ENCODE results near the gene ALG5.

The ALG5 gene

DNA sequence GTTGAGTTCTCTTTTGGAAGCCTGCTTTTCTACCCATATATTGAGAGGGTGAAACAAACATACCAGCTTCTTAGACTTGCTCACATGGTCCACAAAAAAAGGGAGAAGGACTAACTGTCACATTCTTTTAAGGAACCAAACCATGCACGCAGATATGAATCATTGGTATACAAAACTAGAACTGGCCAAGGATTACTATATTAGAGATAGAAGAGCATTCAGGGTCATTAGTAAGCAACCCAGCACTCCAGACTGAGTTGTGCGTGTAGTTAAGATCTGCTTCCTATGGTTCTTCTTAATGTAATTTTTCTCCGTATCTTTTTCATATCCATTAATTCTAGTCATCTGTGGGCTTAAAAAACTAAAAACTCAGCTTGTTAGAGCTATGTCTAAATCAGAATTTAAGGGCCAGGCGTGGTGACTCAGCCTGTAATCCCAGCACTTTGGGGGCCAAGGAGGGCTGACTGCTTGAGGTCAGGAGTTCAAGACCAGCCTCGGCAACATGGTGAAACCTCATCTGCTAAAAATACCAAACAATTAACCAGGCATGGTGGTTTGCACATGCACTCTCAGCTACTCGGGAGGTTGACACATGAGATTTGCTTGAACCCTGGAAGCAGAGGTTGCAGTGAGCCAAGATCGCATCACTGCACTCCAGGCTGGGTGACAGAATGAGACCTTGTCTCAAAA, 19.6 kb downstream of the ALG5 start:
- DNase-seq, result no peak

DNA sequence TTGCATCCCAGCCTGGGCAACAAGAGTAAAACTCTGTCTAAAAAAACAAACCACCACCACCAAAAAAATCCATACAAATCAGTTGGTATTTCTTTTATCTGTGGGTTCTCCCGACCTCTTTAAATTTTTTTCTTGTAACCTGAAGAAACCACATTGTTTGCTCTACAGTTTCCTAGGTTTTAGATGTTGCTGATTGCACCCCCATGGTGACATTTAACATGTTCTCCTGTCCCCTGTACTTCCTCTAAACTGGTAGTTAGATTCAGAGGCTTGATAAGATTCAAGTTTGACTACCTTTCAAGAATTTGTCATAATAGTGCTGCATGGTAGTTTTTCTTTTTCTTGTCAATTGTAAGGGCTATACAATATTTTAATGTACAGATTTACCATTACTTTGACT, 24.0 kb downstream of the ALG5 start:
- DNase-seq, result no peak

DNA sequence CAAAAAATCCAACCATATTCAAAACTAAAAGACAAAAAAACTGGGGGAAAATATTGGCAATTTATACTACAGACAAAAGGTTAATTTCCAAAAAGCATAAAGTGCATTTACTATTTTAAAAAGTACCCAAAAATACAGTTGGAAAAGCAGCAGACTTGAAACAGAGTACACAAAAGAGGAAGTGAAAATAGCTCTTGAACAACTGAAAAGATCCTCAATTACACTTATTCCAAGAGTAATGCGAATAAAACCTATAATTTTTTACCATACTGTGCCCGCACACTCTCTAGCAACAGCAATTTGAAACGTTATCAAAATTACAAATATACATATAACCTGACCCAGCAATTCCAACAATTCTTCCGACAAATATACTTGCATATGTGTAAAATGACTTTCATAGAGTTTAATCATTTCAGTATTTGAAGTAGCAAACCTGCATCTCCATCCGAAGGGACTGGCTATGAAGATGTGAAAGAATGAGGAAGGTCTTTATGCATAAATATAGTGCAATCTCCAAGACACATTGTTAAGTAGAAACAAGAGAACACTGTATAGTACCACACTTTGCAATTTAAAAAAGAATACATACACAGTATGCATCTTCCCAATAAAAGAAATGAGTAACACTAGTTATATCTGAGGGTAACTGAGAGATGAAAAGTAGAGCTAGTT, 25.4 kb downstream of the ALG5 start:
- no peak for DNase-seq

DNA sequence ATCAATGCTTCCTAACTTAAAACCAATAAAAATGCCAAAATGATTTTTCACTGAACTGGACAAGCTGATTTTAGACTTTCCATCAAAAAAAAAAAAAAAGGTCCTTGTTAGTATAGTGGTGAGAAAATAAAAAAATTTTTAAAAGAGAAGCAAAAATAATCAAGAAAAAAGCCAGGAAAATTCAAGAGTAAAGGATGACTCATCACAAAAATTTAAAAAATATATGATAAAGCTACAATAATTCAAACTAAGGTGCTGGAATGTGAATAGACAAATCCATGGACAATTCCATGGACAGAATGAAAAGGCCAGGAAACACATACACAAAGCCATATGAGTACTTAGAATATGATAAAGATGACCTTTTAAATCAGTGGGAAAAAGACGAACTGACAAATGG, 26.1 kb downstream of the ALG5 start:
- DNase-seq, result no peak

DNA sequence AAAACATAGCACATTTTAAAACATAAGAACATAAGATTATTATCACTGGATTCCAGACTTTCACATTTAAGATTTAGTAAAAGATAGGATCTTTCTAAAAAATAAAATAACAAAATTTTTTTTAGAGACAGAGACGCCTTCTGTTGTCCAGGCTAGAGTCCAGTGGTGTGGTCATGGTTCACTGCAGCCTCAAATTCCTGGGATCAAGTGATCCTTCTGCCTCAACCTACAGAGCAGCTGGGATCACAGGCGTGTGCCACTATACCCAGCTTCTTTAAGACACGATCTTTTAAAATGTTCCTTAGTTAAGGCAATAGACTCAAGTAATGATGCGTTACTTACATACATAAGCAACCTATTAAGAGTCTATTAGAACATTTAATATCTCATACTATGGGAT, 32.7 kb downstream of the ALG5 start:
- DNase-seq, result no peak

DNA sequence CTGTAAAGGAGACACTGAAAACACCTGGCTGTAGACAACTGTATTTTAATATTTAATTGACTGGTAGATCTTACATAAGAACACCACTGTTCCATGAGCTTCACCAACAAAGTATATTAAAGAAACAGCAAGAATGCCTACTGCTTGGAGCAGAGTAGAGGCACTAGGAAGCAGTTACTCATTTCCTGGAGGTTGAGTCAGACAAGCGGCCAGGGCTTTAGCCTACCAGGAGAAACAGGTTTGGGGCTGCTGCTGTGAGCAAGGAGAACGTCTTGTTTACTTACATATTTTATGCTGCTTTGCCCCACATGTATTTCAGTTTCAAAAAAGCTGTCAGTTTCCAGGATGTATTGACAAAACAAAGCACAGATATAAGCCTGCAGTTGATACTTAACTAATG, 33.4 kb downstream of the ALG5 start:
- DNase-seq, result no peak

DNA sequence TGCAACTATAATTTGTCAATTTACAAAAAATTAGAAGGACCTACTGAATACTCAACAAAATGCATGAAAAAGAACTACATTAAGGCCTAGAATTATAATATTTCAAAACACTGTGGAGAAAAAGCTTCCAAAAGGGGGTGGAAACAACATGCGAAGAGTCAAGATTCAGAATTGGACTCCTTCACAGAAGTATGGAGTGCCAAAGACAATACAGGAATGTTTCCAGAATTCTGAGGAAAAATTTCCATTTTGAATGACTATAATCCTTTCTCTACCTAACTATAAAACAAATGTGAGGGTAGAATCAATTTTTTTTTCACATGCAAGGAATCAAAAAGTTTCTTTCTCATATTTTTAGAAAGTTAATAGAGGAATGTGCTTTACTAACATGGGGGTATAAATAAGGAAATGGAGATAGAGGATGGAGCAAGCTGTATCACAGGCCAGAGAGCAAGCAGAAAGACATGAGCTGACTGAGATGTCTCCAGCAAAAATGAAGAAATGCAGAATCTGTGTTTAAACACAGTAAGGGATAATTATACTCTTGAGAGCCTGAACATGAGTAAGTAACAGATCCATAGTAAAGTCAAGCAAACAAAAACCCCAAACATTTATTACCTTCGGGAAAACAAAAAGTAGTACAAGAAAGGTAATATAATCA, 39.6 kb downstream of the ALG5 start:
- DNase-seq, result no peak

DNA sequence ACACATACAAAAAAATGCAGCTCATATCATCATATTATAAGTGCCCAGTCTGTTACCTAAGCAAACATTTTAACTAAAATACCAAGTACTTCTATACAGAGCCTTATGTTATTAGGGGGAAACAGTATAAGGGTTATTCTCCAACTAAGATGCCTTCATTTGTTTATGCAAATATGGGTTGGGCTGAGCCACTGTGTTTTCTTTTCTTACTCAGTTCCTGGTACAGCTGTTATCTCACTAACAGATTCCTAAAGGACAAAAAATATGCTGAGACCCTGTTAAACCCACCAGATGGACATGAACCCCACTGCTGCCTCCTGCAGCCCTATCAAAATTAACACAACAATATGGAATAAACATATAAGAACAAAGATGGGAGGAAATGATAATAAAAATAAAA, 44.6 kb downstream of the ALG5 start:
- DNase-seq, result no peak

DNA sequence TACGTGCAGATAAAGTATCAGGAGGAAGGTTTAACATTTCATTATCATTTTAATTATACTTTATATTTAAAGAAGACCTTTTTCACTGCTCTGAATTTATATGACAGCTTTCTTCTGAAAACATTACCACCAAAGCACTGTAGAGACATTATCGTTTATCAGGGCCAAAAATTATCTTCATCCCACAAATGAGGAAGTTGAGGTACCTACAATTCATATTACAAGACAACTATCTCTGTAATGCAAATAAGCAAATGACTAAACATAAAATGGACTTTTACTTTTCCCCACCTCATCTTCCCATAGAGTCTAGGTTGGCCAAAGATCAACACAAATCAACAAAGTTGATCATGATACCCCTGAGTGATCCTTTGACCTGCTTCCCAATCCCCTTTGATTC, 48.2 kb downstream of the ALG5 start:
- DNase-seq, result no peak

DNA sequence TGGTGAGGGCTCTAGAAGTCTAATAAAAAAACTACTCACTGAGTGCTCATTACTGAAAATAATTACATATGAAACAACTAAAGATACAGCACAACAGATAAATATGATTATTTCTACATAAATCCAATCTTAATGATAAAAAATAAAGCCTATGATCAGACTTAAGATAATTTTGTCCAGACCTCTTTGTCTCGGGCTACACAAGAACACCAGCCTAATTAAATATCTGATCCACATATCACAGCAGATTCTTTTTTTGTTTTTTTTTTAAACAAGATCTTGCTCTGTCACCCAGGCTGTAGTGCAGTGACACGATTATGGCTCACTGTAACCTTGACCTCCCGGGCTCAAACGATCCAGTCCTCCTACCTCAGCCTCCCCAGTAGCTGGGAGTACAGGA, 48.8 kb downstream of the ALG5 start:
- no peak for DNase-seq

DNA sequence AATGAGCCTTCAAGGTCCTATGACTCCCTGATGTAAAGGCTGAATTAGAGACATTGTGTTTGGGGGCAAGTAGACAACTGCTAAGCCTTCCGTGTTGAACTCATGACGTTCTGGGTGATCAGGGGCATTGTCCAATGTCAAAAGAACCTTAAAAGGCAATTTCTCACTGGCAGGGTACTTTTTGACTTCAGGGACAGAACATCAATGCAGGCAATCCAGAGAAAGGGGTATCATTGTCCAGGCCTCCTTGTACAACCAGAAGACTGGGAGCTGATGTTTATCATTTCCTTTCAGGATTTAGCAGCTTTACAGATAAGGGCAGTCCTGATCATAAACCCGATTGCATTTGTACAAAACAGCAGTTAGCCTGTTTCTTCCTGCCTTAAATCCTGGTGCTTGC, 54.1 kb downstream of the ALG5 start:
- no peak for DNase-seq

DNA sequence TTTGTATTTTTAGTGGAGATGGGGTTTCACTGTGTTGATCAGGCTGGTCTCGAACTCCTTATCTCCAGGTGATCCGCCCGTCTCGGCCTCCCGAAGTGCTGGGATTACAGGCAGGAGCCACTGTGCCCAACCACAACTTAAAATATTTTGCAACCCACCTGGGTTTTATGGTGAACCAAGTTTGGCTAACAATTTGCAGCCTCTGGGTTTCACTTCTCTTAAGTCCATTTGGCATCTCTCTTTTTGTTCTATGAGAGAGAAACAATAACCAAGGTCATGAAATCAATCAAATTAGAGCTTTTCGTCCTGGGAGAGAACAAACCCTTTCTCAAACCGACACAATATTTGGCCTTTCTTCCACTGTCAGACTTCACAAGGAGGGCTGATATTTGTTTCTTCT, 73.5 kb downstream of the ALG5 start:
- DNase-seq, result no peak

DNA sequence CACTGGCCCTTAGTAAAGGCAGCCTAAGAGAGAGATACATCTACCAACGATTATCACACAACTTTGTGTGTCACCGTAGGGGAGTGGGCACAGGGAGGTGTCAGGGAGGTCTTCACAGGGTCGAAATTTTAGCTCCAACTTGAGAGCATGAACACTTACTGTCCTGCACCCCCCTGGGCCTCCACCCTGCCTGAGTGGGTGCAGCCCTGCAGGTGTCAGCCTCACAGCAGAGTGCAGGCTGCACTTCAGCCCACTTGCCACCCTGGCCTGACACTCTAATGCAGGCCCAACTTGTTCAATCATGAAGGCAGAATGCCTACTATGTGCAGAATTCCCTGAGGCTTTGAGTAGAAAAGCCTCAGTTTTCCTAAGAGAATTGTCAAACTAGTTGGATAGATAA, 75.1 kb downstream of the ALG5 start:
- no peak for DNase-seq

DNA sequence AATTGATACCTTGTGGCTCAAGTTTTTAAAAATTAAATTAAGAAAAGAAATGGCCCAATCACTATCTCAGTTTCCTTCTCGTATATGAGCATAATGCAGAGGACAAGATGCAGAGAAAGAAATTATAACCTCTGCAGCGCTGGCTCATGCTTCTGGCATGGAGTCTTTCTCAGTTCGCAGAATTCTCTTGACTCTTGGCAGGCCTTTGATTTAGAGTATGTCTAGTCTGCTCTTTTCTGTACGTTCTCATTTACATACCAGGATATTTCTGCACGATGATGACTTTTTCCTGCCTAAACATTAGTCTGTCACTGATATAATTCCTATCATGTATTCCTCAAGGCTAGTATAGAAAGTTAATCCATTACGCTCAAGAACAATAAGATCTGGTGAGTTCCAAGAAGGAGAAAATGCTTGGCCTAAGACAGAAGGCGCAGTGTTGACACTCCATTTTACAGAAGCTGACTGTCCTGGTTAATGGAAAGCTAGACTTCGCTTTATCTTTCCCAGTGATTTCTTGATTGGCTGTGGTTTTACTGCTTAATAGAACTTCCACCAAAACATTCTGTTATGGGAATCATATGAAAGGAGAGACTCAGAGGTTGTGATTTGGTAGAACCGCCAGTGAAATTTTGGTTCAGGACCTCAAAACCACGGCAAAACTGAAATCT, 77.4 kb downstream of the ALG5 start:
- DNase-seq, result no peak

DNA sequence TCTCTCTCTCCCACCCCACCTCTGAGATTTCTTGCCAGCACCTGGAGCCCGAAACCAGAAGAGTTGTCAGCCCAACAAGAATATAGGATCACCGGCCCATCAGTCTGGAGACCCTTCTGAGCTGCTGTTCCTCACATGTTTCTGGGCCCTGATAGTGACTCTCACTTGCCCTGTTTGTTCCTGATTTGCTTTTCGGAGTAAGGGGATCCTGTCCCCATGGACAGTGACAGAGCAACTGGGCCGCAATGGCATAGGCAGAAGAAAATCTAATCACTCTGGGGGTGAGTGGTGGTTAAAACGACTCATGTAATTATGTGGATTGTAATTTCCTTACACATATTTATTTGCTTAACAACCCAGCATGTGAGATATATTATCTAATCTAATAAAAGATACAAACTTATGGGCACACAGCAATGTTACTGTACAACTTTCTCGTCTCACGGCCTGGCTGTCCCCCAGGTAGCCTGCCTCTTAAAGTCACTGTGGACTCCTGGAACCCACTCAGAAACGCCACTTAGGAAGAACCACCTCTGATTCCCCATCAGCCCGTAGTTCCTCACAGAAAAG, 78.4 kb downstream of the ALG5 start:
- DNase-seq, result no peak

DNA sequence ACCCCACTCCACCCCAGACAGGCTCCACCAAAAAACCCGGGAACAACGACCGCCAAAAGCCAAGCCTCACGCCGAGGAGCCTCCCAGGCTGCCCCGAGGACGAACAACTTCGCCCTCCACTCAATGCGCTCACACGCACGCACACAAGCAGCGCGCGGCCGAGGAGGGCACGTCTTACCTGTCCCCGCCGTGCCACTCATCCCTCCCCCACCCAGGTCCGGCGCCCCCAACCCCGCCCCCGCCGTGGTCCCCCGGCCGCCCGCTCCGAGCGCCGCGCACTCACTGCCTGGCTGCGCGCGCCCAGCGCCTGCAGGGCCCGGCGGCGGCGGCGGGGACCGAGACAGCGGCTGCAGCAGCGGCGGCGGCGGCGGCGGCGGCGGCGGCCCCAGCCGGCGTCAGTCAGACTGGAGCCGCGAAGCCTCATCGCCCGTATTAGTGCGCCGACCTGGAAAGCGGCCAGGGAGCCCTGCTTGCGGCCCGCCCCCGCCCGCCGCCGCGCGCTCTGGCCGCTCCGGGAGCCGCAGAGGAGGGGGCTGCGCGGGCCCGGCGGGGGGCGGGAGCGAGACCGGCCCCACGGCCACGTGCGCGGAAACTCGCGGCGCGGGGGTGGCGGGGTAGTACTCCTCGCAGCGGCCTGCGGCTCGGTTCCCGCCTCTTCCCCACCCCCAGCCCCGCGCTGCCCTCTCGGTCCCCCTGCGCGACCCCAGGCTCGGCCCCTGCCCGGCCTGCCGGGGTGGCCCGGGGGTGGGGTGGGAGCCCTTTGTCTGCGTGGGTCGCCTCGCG, 79.1 kb downstream of the ALG5 start, which contains the start of gene SMAD9:
SMAD9 (minus strand) TSS at position 406 of the 783 bp plus-strand sequence. CDS start 40,549 bp downstream, outside the sequence.
- DNase-seq, result peak; percentile 68

DNA sequence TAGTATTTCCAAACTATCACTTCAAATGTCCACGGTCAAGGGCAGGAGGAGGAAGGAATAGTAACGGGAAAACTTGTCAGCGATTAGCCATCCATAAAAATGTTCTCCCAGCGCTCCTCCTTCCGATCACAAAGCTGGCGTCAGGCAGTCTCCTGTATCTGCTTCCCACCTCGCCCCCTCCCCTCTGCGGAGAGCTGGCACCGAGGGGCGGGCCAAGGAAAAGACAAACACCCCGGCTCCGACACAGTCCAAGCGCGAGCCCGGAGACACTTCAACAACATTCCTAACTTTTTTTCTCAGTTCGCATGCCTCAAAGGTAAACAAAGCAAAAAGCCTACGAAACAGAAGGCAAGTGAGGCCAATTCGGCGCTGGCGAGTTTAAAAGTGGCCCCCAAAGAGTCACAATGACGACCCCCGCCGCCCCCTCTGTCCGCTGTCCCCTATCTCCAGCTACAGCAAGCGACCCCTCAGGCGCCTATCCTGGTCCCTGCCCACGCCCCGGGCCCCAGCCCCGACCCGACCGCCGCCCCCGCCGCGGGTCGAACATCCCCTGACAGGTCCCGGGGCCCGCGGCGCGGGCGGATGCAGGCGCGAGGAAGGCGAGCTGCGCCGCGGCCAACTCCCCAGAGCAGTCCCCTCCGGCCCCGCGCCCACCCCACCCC, 79.8 kb downstream of the ALG5 start:
- DNase-seq, result peak; percentile 64

DNA sequence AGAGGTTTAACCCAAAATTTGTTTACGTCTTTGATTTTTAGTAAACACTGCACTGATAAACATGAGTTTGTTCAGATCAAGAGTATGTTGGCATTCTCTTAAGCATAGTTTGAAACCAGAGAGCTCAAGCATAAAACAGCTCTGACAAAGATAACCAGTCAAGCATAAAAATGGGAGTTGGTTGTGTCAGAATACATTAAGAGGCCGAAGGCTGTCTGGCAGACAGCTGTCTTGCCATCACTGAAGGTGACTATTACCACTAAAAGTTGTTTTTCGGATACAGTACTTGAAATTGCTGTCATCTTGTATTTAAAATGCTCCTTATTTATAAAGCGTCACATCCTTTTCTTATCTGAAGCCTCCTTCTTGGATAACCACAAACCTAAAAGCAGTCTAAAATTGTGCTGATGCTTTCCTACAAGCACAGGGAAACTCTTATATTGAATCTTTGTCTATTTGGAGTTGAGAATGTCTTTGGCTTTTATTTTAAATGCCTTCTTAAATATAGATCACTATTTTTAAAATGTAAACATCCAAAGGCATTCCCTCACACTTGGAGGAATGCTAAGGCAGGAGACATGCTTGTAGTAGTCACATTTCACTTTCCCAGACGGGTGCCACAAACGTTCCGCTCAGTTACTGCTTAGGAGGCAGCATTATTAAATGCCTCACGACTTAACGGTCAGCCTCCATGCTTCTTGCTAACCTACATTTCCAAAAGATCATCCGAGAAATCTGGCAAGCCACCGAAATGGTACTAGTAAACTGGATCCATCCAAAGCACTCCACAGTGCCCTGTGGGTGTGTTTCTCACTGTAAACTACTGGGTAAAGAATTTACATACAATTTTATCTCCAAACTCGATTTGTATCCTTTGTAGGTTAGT, 80.7 kb downstream of the ALG5 start:
- DNase-seq, result peak; percentile 39

DNA sequence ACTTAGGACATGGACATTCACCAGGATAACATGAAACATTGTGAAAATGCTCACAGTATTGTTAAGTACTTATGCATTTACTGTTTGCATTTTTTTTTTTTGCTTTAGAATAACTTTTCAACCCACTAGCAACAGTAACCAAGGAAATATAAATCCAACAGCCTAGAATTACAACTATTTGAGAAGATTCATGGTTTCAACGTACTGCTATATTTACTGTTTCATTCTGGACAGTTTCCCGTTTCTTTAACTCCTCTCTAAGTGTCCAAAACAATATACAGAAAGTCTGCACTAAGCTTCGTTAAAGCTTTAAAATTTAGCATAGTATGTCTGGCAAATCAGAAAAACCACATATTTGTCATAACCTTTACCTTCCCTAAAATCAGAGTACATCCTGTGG, 81.8 kb downstream of the ALG5 start:
- DNase-seq, result no peak

DNA sequence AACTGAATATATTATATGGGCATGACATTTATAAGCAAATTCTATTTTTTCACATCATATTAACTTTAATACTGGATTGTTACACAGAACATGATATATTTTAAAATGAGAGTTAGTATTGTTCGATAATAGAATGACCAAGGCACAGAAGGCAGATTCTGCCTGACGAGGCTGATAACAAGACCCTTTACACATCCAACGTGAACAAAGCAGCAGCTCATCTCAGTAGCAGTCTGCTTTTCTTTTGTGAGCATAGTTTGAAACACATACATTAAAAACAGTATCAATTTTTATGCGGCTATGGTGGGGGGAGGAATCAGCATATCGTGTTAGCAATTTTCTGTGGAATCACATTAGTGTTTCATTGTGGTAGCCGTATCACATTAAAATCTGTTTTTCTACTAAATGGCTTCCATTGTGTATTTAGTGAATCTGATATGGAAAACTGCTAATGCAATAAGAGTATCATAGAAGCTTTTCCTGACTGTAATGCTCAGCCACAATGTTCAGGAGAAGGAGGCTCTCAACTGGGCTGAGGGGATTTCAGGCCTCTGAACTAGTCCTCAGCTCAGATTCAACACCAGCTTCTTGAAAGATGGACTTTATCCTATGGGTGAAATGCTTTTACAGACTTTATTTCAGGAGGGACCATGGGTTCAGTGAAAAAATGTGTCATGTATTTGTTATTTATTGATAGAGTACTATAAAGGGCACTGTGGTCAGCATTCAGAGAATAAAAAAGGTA, 83.1 kb downstream of the ALG5 start:
- DNase-seq, result no peak

All from NCI-H345 (cell line).